ENCODE data around the gene SLC9A9. TPM values are rescaled to one million over a fixed set of nuclear protein-coding genes. Genes with fewer than 3 reads are reported as not detected.

SLC9A9 gene
- total RNA-seq, 2 experiments from 2014 or later, result 12.2 TPM

- H3K27me3 Mint-ChIP-seq, result no peaks in the 10 kb centered on the region
- DNase-seq, result no peak
- POLR2A ChIA-PET, result no interaction called here
Measured at GRCh38 chr3:143643905-143644304, 204.4 kb downstream of the SLC9A9 start.

GRCh38 chr3:143640774-143641173 is 207.5 kb downstream of the SLC9A9 start:
- no peak overlapping the region for H3K27ac ChIP-seq (ENCODE audit: low read depth in 1 of 2, low read length in 2 of 2)
- H3K4me1 ChIP-seq (ENCODE audit: insufficient read depth, low read length), result no peaks in the 10 kb centered on the region
- CTCF ChIA-PET, result no interaction called here
- POLR2A ChIA-PET, result interaction anchor here (0.6 kb wide), 1 partner anchor 292 kb away, joined by 3 read pairs; no protein-coding TSS in a partner anchor
- Mint-ChIP-seq H3K36me3 (ENCODE audit: low read depth) (peaks cover 59% of the 10 kb centered on the region), H3K27ac (no peak overlapping the region), H3K9me3 (peaks cover 10% of the 10 kb centered on the region), H3K4me3 (no peak overlapping the region), H3K4me1 (ENCODE audit: low read depth) (no peaks in the 10 kb centered on the region), H3K27me3 (no peaks in the 10 kb centered on the region)
- no peak overlapping the region for H3K4me3 ChIP-seq (ENCODE audit: low read length)
- no peak for TF ChIP-seq CTCF (IDR thresholded peaks at IDR 0.05)
- H3K36me3 ChIP-seq (ENCODE audit: insufficient read depth, low read length), result no peaks in the 10 kb centered on the region
- no peak for DNase-seq
- peaks cover 13 to 24% of the 10 kb centered on the region in 2 experiments for H3K9me3 ChIP-seq (ENCODE audit: control insufficient read depth in 1 of 2, insufficient read depth in 1 of 2, low read length in 2 of 2)
- H3K27me3 ChIP-seq (ENCODE audit: control insufficient read depth in 1 of 2, insufficient read depth in 2 of 2, low read length in 2 of 2), result no peaks in the 10 kb centered on the region
- no peak for ATAC-seq (ENCODE audit: poor library complexity)
- intact Hi-C loops (cut with DNase I, micrococcal nuclease), result loop anchor here in 1 of 2 experiments (10.0 kb wide), 1 partner anchor 516 kb away; no protein-coding TSS in a partner anchor

More at GRCh38 chr3:143643905-143644304, 204.4 kb downstream of the SLC9A9 start:
- no peaks in the 10 kb centered on the region for H3K27me3 ChIP-seq (ENCODE audit: control insufficient read depth in 1 of 2, insufficient read depth in 2 of 2, low read length in 2 of 2)
- H3K36me3 ChIP-seq (ENCODE audit: insufficient read depth, low read length), result no peaks in the 10 kb centered on the region
- CTCF ChIA-PET, result no interaction called here
- H3K4me3 Mint-ChIP-seq, result no peak overlapping the region
- H3K9me3 Mint-ChIP-seq, result peaks cover 10% of the 10 kb centered on the region
- H3K27ac Mint-ChIP-seq, result no peak overlapping the region
- intact Hi-C loops (cut with DNase I, micrococcal nuclease), result loop anchor here (1.0 to 10.0 kb wide), 2 partner anchors 519 to 523 kb away; no protein-coding TSS in a partner anchor
- peaks cover 37% of the 10 kb centered on the region for H3K36me3 Mint-ChIP-seq (ENCODE audit: low read depth)
- H3K9me3 ChIP-seq (ENCODE audit: control insufficient read depth in 1 of 2, insufficient read depth in 1 of 2, low read length in 2 of 2), result peaks cover 0 to 13% of the 10 kb centered on the region in 2 experiments
- H3K4me1 Mint-ChIP-seq (ENCODE audit: low read depth), result no peaks in the 10 kb centered on the region
- H3K4me3 ChIP-seq (ENCODE audit: low read length), result no peak overlapping the region
- H3K27ac ChIP-seq (ENCODE audit: low read depth in 1 of 2, low read length in 2 of 2), result no peak overlapping the region
- TF ChIP-seq CTCF (IDR thresholded peaks at IDR 0.05), result no peak
- no peaks in the 10 kb centered on the region for H3K4me1 ChIP-seq (ENCODE audit: insufficient read depth, low read length)
- ATAC-seq (ENCODE audit: poor library complexity), result no peak

- Mint-ChIP-seq H3K36me3 (ENCODE audit: low read depth) (peaks cover 56% of the 10 kb centered on the region), H3K4me1 (ENCODE audit: low read depth) (no peaks in the 10 kb centered on the region), H3K27ac (no peak overlapping the region), H3K9me3 (peaks cover 10% of the 10 kb centered on the region), H3K4me3 (no peak overlapping the region), H3K27me3 (no peaks in the 10 kb centered on the region)
- no peaks in the 10 kb centered on the region for H3K4me1 ChIP-seq (ENCODE audit: insufficient read depth, low read length)
- intact Hi-C loops (cut with DNase I, micrococcal nuclease), result no loop called here
- TF ChIP-seq CTCF (IDR thresholded peaks at IDR 0.05), result no peak
- no peak for ATAC-seq (ENCODE audit: poor library complexity)
- H3K9me3 ChIP-seq (ENCODE audit: control insufficient read depth in 1 of 2, insufficient read depth in 1 of 2, low read length in 2 of 2), result peaks cover 13 to 24% of the 10 kb centered on the region in 2 experiments
- no peaks in the 10 kb centered on the region for H3K36me3 ChIP-seq (ENCODE audit: insufficient read depth, low read length)
- no peaks in the 10 kb centered on the region for H3K27me3 ChIP-seq (ENCODE audit: control insufficient read depth in 1 of 2, insufficient read depth in 2 of 2, low read length in 2 of 2)
- CTCF ChIA-PET, result interaction anchor here (1.3 kb wide), 1 partner anchor 37 kb away, joined by 4 read pairs; no protein-coding TSS in a partner anchor
- H3K4me3 ChIP-seq (ENCODE audit: low read length), result no peak overlapping the region
- H3K27ac ChIP-seq (ENCODE audit: low read depth in 1 of 2, low read length in 2 of 2), result no peak overlapping the region
- POLR2A ChIA-PET, result no interaction called here
- no peak for DNase-seq
Measured at GRCh38 chr3:143637133-143637532, 211.1 kb downstream of the SLC9A9 start.

Data from CD4-positive, alpha-beta T cell (primary cell).